CD4-positive, alpha-beta T cell treated with Interleukin-17A for 1 hour (primary cell): ENCODE data around the gene SCP2.

ENCODE experiments used
- DNase-seq: peaks from one replicate; pipeline ENCODE4 v3.0.0-alpha.2; 2020

Gene SCP2

DNA sequence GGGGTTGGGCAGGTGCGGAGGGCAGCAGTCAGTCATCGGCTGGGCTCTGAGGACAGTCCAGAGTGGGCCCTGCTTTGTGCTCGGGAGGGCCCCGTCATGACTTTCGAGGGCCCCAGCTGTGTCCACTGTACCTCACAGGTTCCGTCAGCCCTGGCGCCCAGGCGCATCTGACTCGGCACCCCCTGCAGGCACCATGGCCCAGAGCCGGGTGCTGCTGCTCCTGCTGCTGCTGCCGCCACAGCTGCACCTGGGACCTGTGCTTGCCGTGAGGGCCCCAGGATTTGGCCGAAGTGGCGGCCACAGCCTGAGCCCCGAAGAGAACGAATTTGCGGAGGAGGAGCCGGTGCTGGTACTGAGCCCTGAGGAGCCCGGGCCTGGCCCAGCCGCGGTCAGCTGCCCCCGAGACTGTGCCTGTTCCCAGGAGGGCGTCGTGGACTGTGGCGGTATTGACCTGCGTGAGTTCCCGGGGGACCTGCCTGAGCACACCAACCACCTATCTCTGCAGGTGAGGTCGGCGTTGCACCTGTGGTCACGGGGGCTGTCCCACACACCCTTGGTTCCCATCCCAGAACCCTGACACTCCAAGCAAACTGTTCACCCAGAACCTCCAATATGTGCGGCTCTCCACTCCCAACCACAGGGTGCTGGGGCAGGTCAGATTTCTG lies 142.7 kb downstream of the SCP2 start:
- DNase-seq, result no peak

DNA sequence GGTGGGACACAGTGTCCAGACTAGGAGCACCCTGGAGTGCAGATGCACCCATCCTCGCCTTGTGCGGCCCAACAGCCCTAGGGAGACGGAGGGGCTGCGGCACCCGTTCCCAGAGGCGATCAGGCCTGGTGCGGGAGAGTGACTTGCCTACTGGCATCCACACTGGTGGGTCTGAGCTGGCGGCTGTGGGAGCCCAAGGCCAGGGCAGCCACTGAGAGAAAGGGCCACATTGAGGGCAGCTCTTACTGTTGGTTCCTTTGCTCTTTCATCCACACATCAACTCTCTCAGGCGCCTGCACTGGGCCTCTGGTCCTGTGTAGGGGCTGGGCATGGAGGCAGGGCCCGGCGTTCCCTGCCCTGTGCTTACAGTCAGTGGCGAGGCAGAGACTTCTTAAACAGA lies 143.5 kb downstream of the SCP2 start:
- DNase-seq, result no peak

GRCh38 chr1:53071167-53071865 lies 144.2 kb downstream of the SCP2 start:
- DNase-seq, result no peak

- no peak for DNase-seq
These were observed 144.8 kb downstream of the SCP2 start for GRCh38 chr1:53071915-53072314.

- no peak for DNase-seq
These were observed 146.2 kb downstream of the SCP2 start for GRCh38 chr1:53073287-53073686.

DNA sequence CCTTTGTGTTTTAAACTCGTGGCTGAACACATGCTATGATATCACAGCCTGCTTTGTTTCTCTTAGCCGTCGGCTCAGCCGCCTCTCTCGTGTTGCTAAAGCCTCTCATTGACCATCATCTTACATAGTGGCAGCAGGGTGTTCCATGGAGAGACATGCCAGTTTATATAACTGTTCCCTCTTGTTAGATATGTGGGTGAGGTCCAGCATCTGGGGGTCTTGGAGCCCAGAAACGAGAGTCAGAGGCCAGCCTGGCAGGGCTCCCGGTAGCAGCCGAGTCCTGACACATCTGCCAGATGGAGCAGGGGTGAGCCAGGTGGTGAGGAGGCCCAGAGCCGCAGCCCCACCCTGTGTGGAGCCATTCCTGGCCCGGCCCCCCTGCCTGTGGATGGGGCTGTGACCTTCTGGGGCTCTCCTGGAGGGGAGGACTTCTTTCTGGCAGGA lies 146.8 kb downstream of the SCP2 start:
- no peak for DNase-seq

DNA sequence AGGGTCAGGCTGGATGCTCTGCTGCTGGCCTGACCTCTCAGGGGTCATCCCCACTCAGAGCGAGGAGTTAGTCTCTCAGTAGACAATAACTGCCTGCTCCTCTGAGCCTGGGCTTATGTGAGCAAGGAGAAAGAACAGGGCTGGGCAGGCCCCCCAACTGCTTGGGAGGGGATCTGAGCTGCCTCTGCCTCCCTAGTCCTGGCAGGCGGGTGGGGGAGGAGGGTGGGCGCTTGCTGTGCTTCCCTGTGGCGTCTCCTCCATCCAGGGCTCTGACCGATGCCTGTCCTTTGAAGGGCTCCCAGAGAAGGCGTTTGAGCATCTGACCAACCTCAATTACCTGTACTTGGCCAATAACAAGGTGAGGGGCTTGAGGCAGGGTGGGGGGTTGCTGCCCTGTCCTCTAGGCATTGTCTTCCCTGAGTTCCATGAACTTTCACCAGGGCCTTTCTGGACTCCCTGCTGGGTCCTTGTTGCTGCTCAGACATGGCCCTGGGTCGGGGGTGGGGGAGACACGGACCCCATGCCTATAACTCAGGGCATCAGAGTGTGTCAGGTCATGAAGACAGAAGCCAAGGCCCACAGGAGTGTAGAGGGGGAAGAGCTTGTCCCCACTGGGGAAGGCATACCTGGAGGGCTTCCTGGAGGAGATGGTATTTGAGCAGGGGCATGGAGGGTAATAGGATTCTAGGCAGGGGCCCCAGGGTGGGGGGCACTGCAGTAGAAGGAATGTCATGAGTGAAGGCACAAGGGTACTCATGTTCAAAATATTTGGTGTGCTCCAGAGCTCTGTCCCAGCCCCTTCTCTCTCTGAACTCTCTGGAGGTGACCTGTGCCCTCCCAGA lies 147.5 kb downstream of the SCP2 start:
- no peak for DNase-seq

DNA sequence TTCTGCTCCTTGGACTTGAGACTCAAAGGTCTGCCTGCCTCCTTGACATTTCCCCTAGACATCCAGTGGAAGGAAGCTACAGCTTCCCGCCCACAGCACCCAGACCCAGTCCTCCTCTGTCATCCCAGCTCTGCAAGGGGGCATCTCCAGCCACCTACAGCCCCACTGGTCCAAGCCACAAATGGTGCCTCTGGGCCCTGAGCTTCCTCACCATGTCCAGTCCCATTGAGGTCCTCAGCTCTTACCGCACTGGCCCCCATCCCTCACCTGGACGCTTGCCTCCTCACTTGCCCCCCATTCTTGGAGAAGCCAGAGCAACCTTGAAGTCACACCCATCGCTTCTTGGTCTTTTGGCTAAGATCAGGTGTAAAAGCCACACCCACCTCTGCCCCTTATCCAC lies 148.1 kb downstream of the SCP2 start:
- no peak for DNase-seq

- no peak for DNase-seq
These were observed 148.7 kb downstream of the SCP2 start for GRCh38 chr1:53075761-53076163.

DNA sequence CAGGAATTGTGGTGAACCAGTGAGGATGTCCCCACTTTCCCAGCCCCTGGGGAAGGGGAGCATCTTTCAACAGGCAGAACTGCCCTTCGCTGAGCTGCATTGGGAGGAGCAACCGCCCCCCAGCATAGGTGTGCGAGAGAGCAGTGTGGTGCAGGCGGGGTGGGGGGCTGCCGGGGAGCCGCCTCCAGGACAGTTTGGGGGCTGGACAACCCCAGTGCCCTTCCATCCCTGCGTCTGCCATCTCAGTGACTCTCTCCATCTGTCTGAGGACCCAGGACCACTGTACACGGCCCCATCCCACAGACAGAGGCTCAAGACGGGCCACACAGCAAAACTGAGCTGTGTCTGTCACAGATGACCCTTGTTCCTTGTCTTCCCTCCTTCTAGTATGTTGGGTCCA lies 149.1 kb downstream of the SCP2 start:
- no peak for DNase-seq

DNA sequence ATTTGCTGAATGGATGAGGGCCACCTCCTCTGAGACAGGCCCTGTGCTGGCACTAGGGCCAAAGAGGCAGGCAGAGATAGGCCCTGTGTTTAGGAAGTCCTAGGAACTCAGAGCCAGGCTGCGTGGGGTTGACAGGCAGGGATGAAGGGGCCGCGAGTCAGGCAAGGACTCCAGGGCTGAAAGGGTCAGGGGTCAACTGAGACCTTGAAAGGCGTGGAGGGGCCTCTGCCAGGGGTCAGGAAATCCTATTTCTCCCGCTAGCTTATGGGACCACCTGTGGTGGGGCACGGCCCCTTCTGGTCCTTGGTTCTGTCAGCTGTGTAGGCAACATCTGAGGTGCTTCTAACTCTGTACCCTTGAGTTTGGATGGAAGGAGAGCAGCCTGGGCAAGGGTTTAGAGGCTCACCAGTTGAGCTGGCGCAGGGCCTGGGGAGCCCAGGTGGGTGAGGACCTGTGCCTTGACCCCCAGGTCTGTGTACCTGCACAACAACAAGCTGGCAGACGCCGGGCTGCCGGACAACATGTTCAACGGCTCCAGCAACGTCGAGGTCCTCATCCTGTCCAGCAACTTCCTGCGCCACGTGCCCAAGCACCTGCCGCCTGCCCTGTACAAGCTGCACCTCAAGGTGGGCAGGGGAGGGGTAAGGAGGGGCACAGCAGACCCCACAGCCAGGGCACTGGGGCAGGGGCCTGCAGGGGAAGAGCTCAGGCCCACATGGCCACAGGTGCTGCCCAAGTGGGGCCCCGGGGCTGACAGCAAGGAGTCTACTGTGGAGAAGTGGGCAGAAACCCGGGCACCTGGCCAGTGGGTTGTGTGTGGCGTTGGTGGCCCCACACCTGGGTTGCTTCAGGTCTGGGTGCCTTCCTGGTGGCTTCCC lies 149.9 kb downstream of the SCP2 start:
- no peak for DNase-seq

DNA sequence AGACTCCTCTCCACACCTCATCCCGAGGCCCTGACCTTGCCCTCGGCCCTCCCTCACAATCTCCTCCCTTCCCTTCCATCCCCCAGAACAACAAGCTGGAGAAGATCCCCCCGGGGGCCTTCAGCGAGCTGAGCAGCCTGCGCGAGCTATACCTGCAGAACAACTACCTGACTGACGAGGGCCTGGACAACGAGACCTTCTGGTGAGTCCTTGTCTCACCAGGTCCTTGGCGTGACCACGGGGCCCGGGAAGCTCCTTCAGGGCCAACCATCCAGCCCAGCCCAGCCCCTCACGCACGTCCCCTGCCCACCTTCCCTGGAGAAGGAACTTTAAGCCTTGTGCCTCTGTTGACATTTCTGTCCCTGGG lies 150.5 kb downstream of the SCP2 start:
- no peak for DNase-seq

GRCh38 chr1:53078333-53079101 lies 151.4 kb downstream of the SCP2 start:
- DNase-seq, result no peak

GRCh38 chr1:53079251-53079650 lies 152.2 kb downstream of the SCP2 start:
- no peak for DNase-seq

DNA sequence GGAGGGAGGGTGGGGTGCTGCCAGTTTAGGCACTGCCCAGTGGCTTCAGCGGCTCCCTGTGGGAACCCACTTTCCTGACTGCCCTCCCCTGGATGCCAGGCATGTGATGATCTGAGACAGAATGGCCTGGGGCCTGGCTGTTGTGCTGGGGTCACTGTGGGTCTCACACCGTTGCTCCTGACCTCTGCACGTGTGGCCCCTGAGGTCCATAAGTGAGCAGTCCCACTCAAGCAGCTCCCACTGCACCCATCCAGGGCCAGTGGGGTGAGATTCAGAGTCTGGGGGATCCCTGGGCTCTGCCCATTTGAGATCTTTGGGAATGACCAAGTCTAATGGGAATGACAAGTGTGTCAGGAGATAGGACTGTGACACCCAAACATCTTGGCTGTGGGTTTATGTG lies 153.0 kb downstream of the SCP2 start:
- DNase-seq, result no peak

DNA sequence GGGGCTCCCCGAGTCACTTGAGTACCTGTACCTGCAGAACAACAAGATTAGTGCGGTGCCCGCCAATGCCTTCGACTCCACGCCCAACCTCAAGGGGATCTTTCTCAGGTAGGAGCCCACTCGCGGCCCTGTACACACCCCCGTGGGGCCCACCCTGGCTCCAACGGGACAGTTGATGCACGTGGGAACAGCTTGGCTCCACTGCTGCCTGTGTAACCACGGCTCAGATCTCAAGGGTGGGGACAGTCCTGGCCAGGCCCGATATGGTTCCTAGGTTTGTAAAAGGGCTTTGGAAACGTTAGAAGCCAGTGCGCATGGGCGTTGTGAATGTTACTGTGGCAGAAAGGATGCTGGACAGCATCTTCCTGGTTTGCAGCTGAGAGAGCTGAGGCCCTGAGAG lies 153.7 kb downstream of the SCP2 start:
- no peak for DNase-seq

DNA sequence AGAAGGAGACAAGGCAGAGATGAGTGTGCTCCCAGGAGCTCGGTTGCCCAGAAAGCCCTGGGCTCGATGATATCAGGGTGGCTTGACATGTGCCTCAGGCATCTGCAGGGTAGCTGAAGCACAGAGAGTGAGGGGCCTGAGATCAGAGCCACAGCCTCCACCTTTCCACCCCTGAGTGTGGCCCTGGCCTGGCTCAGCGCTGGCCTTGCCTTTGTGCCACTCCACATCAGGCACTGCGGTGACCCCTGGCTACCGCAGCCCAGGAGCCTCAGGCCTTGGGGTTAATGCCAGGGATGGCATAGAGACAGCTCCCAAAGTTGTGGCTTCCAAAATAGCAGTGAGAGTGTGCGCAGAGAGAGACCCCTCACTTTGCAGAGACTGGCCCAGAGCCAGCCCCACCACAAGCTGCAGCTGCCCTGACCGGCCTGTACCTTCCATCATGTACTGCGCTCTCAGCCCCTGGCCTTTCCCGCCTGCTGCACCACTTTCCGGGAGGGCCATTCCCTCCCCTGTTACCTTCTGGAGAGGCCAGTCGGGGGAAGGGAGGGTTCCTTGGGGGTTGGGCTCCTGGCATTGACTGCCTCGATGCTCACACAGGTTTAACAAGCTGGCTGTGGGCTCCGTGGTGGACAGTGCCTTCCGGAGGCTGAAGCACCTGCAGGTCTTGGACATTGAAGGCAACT lies 154.4 kb downstream of the SCP2 start:
- no peak for DNase-seq

DNA sequence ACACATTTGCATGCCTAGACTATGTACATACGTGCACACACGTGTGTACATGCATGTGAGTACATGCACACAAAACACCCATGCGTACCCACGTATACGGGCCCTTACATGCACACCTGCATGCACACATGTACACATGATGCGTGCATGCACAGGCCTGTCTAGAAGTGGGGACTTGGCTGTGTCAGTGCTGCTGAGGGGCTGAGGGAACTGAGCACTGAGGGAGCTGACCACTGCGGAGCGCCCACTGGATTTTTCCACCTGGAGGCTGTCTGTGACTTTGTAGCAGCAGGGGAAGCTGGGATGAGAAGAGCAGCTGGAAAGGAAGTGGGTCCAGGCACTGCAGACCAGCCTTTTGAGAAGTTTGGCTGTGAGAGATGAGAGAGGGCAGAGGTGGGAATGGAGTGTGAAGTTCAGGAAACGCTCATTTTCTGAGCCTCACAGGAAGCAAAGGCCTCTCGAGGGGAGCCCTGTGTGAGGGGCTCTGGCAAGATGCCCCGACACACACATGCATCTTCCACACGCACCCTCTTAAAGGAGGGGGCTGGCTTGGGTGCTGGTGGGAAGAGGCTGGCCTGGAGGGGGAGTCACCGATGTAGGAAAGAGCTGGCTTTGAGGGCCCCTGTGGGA lies 155.9 kb downstream of the SCP2 start:
- DNase-seq, result no peak

GRCh38 chr1:53083636-53084588 lies 156.8 kb downstream of the SCP2 start:
- DNase-seq, result no peak

DNA sequence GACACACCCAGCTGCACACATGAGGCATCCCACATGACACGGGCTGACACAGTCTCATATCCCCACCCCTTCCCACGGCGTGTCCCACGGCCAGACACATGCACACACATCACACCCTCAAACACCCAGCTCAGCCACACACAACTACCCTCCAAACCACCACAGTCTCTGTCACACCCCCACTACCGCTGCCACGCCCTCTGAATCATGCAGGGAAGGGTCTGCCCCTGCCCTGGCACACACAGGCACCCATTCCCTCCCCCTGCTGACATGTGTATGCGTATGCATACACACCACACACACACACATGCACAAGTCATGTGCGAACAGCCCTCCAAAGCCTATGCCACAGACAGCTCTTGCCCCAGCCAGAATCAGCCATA lies 157.5 kb downstream of the SCP2 start:
- DNase-seq, result peak; percentile 37
